K562 (cell line): ENCODE data around the gene PEDS1. TPM values are rescaled to one million over a fixed set of nuclear protein-coding genes. Genes with fewer than 3 reads are reported as not detected.
A peak's percentile ranks its signal among the peaks of the same experiment; 100 is the strongest.

ENCODE experiments used
- CBFA2T2 ChIP-seq: fragments of 450-650 bp; conservative IDR thresholded peaks from 2 replicates; pipeline ENCODE4 v1.6.1; 2017; ENCODE audit warnings: mild to moderate bottlenecking
- FOS ChIP-seq: IDR thresholded peaks from 3 replicates; pipeline ENCODE4 v1.6.1; 2011; ENCODE audit not compliant: insufficient read length; ENCODE audit errors: extremely low read depth
- NFIC ChIP-seq: fragments of 450-650 bp; IDR thresholded peaks from 2 replicates; pipeline ENCODE4 v1.6.1; 2017; ENCODE audit warnings: mild to moderate bottlenecking, inconsistent platforms
- NONO ChIP-seq, 2 experiments: fragments of 200-400 bp in 1 of 2; fragments of 450-650 bp in 1 of 2; formaldehyde crosslinking in 1 of 2; IDR thresholded peaks; 2 replicates each; pipeline ENCODE4 v1.6.1; 2017; ENCODE audit warnings: low read depth in 2 of 2, mild to moderate bottlenecking in 2 of 2, moderate library complexity in 2 of 2, low read length in 1 of 2
- SMARCB1 ChIP-seq: IDR thresholded peaks from 2 replicates; pipeline ENCODE4 v1.6.1; 2011; ENCODE audit warnings: improper control_type of control experiment, low read depth; ENCODE audit not compliant: insufficient read length
- polyA plus RNA-seq, 8 experiments: library from polyadenylated mRNA; depleted of rRNA in 4 of 8; stranded (reverse) in 5 of 8; unstranded in 3 of 8; fragments of >200 nt; fragmentation: Nextera tagmentation in 2 of 8; fragmentation: Illumina TruSeq in 1 of 8; extraction: Ambion mirVana in 2 of 8; extraction: Trizol in 1 of 8; gene quantifications; 2 replicates each; pipeline versions ENCODE4 v1.2.1 to v1.2.3, GENCODE V29; 2011 to 2014; ENCODE audit warnings: inconsistent platforms in 1 of 8, missing spikeins in 1 of 8
- total RNA-seq, 7 experiments: library from RNA; depleted of rRNA in 6 of 7; stranded (reverse); fragments of >200 nt in 6 of 7; fragmentation: Illumina TruSeq in 2 of 7; extraction: Trizol in 2 of 7; gene quantifications; 2 replicates each; pipeline versions ENCODE4 v1.2.1 to v1.2.3, GENCODE V29; 2011 to 2021; ENCODE audit warnings: low replicate concordance in 1 of 7
- TF ChIP-seq, protein P1 (sequence below): fragments of 450-650 bp; IDR thresholded peaks from 2 replicates; pipeline ENCODE4 v1.6.1; 2016; ENCODE audit warnings: mild to moderate bottlenecking, moderate library complexity
- TF ChIP-seq, protein P2 (sequence below): fragments of 450-650 bp; IDR thresholded peaks from 2 replicates; pipeline ENCODE4 v1.6.1; 2017; ENCODE audit warnings: antibody characterized with exemption, mild to moderate bottlenecking
- TF ChIP-seq, protein P3 (sequence below): fragments of 450-650 bp; formaldehyde crosslinking; IDR thresholded peaks from 2 replicates; pipeline ENCODE4 v1.4.0; 2020; ENCODE audit warnings: mild to moderate bottlenecking
- TF ChIP-seq, protein P4 (sequence below): sonication (generic); formaldehyde crosslinking; IDR thresholded peaks from 2 replicates; pipeline ENCODE4 v1.9.0; 2022; ENCODE audit warnings: mild to moderate bottlenecking, missing genetic modification reagents

PEDS1 gene
- total and polyA plus RNA-seq, 9 of the 15 experiments (the other 6 are each of a cell fraction or from before 2014, with no cell fraction given): 2.9 to 38.5 (median 24.2) TPM

DNA sequence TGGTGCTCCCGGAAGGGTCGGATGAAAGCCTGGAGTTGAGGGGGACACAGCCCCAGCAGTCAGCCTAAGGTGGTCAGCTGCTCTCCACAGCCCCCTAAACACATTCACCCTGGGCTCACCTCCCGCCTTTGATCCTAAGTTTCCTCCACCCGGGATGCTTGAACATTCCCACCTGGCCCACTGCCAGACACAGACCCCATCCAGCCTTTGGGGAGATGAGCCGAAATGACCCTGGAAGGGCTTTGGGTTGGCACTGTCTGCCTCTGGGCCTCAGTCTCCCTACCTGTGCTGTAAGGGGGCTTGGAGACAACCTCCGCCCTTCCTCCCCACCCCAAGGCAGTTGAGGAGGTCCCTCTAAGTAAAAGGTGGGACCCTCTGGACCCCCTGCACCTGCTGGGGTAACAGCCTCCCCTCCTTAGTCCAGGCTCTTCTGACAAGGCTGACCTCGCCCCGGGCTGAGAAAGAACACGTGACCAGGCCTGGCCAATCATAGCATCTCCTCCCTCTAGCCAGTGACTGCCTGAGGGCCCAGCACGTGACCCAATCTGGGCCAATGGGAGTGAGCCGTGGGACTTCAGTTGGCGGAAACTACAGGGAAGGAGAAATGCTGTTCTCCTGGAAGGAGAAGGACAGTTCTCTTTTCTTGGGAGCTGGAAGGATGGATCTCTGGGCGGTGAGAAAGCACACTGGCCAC is 23.7 kb downstream of the PEDS1 start (continued):
- TF ChIP-seq, protein P1, sequence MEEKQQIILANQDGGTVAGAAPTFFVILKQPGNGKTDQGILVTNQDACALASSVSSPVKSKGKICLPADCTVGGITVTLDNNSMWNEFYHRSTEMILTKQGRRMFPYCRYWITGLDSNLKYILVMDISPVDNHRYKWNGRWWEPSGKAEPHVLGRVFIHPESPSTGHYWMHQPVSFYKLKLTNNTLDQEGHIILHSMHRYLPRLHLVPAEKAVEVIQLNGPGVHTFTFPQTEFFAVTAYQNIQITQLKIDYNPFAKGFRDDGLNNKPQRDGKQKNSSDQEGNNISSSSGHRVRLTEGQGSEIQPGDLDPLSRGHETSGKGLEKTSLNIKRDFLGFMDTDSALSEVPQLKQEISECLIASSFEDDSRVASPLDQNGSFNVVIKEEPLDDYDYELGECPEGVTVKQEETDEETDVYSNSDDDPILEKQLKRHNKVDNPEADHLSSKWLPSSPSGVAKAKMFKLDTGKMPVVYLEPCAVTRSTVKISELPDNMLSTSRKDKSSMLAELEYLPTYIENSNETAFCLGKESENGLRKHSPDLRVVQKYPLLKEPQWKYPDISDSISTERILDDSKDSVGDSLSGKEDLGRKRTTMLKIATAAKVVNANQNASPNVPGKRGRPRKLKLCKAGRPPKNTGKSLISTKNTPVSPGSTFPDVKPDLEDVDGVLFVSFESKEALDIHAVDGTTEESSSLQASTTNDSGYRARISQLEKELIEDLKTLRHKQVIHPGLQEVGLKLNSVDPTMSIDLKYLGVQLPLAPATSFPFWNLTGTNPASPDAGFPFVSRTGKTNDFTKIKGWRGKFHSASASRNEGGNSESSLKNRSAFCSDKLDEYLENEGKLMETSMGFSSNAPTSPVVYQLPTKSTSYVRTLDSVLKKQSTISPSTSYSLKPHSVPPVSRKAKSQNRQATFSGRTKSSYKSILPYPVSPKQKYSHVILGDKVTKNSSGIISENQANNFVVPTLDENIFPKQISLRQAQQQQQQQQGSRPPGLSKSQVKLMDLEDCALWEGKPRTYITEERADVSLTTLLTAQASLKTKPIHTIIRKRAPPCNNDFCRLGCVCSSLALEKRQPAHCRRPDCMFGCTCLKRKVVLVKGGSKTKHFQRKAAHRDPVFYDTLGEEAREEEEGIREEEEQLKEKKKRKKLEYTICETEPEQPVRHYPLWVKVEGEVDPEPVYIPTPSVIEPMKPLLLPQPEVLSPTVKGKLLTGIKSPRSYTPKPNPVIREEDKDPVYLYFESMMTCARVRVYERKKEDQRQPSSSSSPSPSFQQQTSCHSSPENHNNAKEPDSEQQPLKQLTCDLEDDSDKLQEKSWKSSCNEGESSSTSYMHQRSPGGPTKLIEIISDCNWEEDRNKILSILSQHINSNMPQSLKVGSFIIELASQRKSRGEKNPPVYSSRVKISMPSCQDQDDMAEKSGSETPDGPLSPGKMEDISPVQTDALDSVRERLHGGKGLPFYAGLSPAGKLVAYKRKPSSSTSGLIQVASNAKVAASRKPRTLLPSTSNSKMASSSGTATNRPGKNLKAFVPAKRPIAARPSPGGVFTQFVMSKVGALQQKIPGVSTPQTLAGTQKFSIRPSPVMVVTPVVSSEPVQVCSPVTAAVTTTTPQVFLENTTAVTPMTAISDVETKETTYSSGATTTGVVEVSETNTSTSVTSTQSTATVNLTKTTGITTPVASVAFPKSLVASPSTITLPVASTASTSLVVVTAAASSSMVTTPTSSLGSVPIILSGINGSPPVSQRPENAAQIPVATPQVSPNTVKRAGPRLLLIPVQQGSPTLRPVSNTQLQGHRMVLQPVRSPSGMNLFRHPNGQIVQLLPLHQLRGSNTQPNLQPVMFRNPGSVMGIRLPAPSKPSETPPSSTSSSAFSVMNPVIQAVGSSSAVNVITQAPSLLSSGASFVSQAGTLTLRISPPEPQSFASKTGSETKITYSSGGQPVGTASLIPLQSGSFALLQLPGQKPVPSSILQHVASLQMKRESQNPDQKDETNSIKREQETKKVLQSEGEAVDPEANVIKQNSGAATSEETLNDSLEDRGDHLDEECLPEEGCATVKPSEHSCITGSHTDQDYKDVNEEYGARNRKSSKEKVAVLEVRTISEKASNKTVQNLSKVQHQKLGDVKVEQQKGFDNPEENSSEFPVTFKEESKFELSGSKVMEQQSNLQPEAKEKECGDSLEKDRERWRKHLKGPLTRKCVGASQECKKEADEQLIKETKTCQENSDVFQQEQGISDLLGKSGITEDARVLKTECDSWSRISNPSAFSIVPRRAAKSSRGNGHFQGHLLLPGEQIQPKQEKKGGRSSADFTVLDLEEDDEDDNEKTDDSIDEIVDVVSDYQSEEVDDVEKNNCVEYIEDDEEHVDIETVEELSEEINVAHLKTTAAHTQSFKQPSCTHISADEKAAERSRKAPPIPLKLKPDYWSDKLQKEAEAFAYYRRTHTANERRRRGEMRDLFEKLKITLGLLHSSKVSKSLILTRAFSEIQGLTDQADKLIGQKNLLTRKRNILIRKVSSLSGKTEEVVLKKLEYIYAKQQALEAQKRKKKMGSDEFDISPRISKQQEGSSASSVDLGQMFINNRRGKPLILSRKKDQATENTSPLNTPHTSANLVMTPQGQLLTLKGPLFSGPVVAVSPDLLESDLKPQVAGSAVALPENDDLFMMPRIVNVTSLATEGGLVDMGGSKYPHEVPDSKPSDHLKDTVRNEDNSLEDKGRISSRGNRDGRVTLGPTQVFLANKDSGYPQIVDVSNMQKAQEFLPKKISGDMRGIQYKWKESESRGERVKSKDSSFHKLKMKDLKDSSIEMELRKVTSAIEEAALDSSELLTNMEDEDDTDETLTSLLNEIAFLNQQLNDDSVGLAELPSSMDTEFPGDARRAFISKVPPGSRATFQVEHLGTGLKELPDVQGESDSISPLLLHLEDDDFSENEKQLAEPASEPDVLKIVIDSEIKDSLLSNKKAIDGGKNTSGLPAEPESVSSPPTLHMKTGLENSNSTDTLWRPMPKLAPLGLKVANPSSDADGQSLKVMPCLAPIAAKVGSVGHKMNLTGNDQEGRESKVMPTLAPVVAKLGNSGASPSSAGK: peak; percentile 54
- TF ChIP-seq CBFA2T2: peak; percentile 87
- TF ChIP-seq, protein P2, sequence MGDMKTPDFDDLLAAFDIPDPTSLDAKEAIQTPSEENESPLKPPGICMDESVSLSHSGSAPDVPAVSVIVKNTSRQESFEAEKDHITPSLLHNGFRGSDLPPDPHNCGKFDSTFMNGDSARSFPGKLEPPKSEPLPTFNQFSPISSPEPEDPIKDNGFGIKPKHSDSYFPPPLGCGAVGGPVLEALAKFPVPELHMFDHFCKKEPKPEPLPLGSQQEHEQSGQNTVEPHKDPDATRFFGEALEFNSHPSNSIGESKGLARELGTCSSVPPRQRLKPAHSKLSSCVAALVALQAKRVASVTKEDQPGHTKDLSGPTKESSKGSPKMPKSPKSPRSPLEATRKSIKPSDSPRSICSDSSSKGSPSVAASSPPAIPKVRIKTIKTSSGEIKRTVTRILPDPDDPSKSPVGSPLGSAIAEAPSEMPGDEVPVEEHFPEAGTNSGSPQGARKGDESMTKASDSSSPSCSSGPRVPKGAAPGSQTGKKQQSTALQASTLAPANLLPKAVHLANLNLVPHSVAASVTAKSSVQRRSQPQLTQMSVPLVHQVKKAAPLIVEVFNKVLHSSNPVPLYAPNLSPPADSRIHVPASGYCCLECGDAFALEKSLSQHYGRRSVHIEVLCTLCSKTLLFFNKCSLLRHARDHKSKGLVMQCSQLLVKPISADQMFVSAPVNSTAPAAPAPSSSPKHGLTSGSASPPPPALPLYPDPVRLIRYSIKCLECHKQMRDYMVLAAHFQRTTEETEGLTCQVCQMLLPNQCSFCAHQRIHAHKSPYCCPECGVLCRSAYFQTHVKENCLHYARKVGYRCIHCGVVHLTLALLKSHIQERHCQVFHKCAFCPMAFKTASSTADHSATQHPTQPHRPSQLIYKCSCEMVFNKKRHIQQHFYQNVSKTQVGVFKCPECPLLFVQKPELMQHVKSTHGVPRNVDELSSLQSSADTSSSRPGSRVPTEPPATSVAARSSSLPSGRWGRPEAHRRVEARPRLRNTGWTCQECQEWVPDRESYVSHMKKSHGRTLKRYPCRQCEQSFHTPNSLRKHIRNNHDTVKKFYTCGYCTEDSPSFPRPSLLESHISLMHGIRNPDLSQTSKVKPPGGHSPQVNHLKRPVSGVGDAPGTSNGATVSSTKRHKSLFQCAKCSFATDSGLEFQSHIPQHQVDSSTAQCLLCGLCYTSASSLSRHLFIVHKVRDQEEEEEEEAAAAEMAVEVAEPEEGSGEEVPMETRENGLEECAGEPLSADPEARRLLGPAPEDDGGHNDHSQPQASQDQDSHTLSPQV: no peak
- peak; percentile 83 for TF ChIP-seq FOS
- no peak for TF ChIP-seq SMARCB1
- TF ChIP-seq, protein P3, sequence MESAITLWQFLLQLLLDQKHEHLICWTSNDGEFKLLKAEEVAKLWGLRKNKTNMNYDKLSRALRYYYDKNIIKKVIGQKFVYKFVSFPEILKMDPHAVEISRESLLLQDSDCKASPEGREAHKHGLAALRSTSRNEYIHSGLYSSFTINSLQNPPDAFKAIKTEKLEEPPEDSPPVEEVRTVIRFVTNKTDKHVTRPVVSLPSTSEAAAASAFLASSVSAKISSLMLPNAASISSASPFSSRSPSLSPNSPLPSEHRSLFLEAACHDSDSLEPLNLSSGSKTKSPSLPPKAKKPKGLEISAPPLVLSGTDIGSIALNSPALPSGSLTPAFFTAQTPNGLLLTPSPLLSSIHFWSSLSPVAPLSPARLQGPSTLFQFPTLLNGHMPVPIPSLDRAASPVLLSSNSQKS (CRISPR knock-in tag): no peak
- TF ChIP-seq, protein P4, sequence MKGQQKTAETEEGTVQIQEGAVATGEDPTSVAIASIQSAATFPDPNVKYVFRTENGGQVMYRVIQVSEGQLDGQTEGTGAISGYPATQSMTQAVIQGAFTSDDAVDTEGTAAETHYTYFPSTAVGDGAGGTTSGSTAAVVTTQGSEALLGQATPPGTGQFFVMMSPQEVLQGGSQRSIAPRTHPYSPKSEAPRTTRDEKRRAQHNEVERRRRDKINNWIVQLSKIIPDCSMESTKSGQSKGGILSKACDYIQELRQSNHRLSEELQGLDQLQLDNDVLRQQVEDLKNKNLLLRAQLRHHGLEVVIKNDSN (CRISPR knock-in tag): peak; percentile 99
- TF ChIP-seq NFIC: peak; percentile 54
- TF ChIP-seq NONO (IDR thresholded peaks at IDR 0.05; ENCODE audit: low read depth in 2 of 2, low read length in 1 of 2): no peak
